Bronchial epithelial cell (primary cell): ENCODE measurements around the gene VCL. TPM values are rescaled to one million over a fixed set of nuclear protein-coding genes. Genes with fewer than 3 reads are reported as not detected.

ENCODE experiments used
- DNase-seq: peaks from one replicate; pipeline ENCODE4 v3.0.0-alpha.2; 2010; ENCODE audit warnings: low read depth
- FAIRE-seq: peaks from 2 replicates; lab custom pipeline; 2011; peaks lifted over from hg19 to GRCh38; lab: Jason Lieb, UNC
- H3K27me3 ChIP-seq: 2 replicates; pipeline ENCODE4 v1.5.1; 2011; ENCODE audit warnings: low read length; ENCODE audit not compliant: control insufficient read depth, insufficient read depth
- H3K36me3 ChIP-seq: 2 replicates; pipeline ENCODE4 v1.5.1; 2011; ENCODE audit warnings: low read length; ENCODE audit not compliant: control insufficient read depth, insufficient read depth
- H3K4me3 ChIP-seq: 2 replicates; pipeline ENCODE4 v1.5.1; 2011; ENCODE audit warnings: mild to moderate bottlenecking, low read depth, low read length, control low read depth
- total RNA-seq: library from RNA; depleted of rRNA; stranded (reverse); fragments of >200 nt; gene quantifications from 2 replicates; pipeline ENCODE4 v1.2.1, GENCODE V29; 2014
- TF ChIP-seq, protein P1 (sequence below): IDR thresholded peaks from 2 replicates; pipeline ENCODE4 v1.5.1; 2011; ENCODE audit warnings: mild to moderate bottlenecking, moderate library complexity, low read length, control low read depth, inconsistent platforms; ENCODE audit not compliant: insufficient read depth, severe bottlenecking

Gene VCL
- total RNA-seq, 1 donor from 2014 or later: 40.8 TPM

DNA sequence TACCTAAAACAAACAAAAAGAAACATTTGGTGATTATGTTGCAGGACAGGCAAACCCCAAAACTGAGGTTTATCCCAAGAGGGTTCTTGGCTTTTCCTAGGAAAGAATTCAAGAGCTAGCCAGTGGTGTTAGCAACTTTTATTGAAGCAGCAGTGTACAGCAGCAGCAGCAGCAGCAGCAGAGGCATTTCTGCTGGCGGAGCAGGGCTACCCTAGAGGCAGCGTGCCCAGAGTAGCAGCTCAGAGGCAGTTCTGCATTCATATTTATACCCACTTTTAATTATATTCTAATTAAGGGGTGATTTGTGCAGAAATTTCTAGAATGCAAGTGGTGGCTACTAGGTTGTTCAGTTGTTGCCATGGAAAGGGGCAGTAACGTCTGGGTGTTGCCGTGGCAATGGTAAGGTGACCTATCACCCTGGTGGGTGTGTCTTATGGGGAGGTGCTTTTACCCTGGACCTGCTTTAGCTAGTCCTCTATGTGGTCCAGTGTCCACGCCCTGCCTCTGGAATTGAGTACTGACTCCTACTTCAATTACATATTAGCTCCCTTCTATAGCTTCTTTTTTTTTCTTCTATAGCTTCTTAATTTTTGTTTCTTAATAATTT is 53.9 kb downstream of the VCL start:
- Histone ChIP-seq H3K36me3 (no peaks in the 10 kb centered on the region), H3K4me3 (no peak overlapping the region), H3K27me3 (no peaks in the 10 kb centered on the region)
- TF ChIP-seq, protein P1, sequence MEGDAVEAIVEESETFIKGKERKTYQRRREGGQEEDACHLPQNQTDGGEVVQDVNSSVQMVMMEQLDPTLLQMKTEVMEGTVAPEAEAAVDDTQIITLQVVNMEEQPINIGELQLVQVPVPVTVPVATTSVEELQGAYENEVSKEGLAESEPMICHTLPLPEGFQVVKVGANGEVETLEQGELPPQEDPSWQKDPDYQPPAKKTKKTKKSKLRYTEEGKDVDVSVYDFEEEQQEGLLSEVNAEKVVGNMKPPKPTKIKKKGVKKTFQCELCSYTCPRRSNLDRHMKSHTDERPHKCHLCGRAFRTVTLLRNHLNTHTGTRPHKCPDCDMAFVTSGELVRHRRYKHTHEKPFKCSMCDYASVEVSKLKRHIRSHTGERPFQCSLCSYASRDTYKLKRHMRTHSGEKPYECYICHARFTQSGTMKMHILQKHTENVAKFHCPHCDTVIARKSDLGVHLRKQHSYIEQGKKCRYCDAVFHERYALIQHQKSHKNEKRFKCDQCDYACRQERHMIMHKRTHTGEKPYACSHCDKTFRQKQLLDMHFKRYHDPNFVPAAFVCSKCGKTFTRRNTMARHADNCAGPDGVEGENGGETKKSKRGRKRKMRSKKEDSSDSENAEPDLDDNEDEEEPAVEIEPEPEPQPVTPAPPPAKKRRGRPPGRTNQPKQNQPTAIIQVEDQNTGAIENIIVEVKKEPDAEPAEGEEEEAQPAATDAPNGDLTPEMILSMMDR: no peak
- DNase-seq (no peak), FAIRE-seq (no peak)

DNA sequence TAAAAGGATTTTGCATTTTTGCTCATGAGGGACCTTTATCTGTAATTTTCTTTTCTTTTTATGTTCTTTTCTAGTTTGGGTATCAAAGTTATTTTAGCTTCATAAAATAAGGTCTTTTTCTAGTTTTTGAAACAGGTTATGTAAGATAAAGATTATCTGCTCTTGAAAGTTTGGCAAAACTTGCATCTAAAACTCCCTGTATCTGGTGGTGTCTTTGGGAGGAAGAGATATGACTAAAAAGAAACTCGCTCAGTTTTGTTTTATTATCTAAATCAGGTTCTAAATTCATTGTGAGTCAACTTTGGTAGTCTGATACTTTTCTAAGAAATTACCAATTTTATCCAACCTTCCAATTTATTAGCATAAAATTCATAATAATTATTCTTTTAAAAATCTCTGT is 55.1 kb downstream of the VCL start:
- Histone ChIP-seq H3K4me3 (no peak overlapping the region), H3K27me3 (no peaks in the 10 kb centered on the region), H3K36me3 (no peaks in the 10 kb centered on the region)
- DNase-seq (no peak), FAIRE-seq (no peak)
- TF ChIP-seq, protein P1: no peak

DNA sequence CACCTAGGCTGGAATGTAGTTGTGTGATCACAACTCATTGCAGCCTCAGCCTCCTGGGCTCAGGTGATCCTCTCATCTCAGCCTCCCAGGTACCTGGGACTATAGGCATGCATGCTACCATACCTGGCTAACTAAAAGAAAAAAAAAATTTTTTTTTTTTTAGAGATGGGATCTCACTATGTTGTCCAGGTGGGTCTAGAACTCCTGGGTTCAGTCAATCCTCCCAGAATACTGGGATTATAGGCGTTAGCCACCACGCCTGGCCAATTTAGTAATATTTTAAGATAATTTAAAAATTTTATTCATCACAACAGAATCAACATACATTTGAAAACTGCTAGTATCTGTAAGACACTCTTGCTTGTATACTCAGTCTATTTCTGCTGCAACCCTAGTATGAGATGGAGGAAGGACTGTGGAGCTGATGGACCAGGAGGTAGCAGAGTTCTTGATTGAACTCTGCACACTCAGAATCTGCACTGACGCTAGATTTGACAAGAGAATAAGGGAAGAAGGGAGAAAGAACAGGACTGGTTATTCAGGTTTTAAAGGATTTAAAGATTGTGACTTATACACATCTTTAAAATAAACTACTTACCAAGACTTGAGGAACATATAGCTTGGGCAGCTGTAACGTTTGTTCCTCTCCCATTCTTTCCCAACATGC is 57.6 kb downstream of the VCL start:
- FAIRE-seq: no peak
- Histone ChIP-seq H3K4me3 (no peak overlapping the region), H3K36me3 (no peaks in the 10 kb centered on the region), H3K27me3 (no peaks in the 10 kb centered on the region)
- DNase-seq: peak; percentile 58
- TF ChIP-seq, protein P1: no peak

DNA sequence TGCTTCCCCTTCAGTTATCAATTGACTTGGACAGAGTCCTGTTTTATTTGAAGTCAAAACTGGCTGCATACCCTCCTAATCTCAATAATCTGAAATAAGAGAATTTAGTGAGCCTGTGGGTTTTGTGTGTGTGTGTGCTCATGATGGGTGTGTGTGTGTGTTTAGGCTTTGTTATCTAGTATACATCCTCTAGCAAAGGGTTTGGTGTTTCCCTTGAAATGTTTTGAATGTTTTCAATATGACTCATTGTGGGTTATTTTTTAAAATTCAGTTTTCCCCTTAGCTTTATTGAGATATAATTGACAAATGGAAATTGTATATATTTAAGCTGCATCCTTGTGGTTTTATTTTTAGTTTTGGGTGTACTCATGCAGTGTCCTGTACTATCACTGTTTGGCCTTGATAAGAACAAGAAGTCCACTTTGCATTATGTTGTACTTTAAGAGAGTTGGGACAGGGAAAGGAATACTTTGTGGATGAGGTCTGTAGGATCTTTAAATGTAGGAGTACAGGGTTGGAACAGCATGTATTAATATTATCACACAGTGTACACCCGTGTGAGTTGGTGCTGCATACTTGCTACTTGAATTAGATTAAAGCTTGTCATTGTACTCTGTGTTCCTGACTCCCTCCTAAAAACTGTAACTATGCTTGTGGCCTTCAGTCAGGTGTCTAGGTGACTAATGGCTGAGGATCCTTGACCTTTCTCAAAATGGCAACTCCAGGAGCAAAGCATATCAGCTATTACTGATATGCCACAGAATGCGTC is 58.3 kb downstream of the VCL start:
- no peak for FAIRE-seq
- TF ChIP-seq, protein P1: no peak
- Histone ChIP-seq H3K27me3 (no peaks in the 10 kb centered on the region), H3K4me3 (no peak overlapping the region), H3K36me3 (no peaks in the 10 kb centered on the region)
- DNase-seq: peak; percentile 66

DNA sequence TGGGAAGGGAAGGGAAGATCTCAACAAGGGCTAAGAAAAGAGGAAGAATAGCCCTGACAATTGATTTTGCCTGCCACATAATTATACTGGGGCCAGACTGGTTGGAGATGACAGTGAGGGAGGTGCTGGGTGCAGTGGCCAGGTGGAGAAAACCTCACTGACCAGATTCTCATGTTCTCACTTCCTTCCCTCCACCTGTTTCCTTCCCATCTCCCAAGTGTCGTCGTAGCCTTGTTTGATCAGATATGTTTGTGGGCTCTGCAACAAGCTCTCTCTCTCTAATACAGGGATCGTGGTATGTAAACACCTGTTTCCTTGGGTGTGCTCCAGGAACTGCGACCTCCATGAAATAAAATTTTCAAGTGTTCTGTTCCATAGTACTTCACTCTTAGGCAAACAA is 60.2 kb downstream of the VCL start:
- TF ChIP-seq, protein P1: no peak
- no peaks in the 10 kb centered on the region for H3K27me3 ChIP-seq
- no peak overlapping the region for H3K4me3 ChIP-seq
- H3K36me3 ChIP-seq: no peaks in the 10 kb centered on the region
- FAIRE-seq: no peak
- DNase-seq: no peak
